ENCODE data around the gene PEX26. TPM values are rescaled to one million over a fixed set of nuclear protein-coding genes. Genes with fewer than 3 reads are reported as not detected.
"Not testable (repeated sequence)": the region's sequence is repeated elsewhere in the genome, so short reads cannot be mapped to it uniquely, and the experiment has no call there.

Gene PEX26
- total RNA-seq, 1 experiment from 2014 or later = 23.4 TPM

DNA sequence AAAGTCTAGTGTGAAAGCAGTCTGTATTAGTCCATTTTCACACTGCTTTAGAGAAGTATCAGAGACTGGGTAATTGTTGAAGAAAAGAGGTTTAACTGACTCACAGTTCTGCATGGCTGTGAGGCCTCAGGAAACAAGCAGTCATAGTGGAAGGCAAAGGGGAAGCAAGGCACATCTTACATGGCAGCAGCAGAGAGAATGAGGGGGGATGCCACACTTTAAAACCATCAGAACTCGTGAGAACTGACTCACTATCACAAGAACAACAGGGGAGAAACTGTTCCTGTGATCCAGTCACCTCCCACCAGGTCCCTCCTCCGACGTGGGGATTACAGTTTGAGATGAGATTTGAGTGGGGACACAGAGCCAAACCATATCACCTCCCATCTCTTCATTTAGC lies 19.0 kb downstream of the PEX26 start:
- no peak for DNase-seq (ENCODE audit: low spot score)

DNA sequence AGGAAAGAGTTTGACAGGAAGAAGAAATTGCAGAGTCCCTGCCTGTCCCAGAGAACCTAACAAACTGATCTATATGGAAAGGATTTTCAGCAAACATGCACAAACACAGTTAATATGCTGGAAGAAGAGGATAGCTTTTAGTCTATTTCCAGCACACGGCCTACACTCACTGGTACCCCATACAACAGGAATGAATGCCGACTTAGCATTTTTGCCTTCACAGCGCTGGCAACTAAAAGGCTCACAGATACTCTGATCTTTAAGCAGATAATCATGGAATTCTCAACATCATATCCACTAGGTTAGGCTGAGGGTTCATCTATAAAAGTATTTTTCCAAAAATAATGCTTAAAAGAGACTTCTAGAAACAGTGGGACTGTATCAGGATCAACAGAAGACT lies 23.0 kb downstream of the PEX26 start:
- no peak for DNase-seq (ENCODE audit: low spot score)

DNA sequence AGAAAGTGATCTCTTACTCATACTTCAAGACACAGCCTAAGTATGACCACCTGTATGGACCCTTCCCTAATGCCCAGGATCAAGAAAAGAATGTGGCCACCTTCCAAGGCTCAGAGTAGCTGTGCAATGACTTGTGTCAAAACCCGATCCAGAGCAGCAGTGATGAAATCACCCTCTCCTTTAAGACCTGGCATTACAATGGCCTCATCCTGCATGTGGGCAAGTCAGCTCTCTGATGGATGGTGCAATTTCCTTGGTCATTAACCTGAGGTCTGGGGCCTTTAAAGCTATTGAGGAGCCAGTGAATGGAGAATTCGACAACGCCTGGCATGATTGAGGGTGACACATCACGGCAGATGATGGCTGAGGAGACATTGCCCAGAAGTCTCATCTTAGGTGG lies 23.7 kb downstream of the PEX26 start:
- no peak for DNase-seq (ENCODE audit: low spot score)

DNA sequence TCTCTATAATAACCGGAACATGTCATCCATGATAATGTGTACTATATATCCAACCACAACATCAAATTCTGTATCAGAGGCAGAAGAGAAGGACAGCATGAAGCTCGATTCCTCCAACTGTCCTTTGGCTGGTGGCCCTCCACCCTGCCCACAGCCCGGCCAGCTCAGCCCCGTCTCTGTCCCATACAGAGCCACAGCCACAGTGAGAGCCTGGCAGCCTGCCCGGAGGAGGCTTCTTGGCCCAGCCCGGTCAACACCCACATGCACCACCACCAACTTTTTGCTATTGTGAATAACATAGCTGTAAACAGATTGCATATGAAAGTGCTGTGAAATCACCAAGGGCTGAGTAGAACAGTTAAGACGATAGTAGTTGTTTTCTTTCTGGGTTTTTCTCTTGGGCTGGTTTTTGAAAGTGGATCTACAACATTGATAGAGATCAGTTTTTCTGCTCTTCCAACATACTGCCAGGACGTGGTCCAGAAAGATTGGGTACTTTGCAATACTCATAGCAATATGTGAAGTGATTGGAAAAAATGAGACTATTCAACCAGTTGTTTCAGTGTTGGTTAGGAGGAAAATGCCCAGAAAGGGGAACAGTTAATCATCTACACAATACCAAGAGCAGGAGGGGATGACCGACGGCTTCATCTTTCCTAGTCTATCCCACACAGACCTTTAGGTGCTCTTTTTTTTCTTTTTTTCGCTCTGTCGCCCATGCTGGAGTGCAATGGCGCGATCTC lies 25.9 kb downstream of the PEX26 start:
- DNase-seq (ENCODE audit: low spot score) = no peak

DNA sequence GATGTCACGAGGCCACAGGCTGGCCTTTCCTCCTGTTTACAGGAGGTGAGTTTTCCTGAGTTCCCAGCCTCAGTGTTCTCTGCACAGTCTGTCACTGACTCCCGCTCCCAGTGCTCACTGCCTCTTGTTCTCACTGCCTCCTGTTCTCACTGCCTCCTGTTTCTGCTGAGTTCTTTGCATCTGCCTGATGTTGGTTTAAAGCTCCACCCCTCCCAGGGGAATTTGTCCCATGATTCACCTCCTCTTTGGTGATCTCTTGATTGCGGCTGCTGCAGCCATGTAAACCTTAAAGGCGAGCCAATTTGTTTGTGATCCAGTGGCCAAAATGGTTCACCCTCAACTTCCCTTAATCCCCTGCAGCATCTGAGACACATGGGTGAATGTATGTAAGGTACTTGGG lies 26.8 kb downstream of the PEX26 start:
- no peak for DNase-seq (ENCODE audit: low spot score)

DNA sequence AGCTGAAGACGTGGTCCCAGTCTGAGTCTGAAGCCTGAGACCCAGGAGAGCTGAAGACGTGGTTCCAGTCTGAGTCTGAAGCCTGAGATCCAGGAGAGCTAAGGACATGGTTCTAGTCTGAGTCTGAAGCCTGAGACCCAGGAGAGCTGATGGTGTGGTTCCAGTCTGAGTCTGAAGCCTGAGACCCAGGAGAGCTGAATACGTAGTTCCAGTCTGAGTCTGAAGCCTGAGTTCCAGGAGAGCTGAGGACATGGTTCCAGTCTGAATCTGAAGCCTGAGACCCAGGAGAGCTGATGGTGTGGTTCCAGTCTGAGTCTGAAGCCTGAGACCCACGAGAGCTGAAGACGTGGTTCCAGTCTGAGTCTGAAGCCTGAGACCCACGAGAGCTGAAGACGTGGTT lies 28.2 kb downstream of the PEX26 start:
- DNase-seq (ENCODE audit: low spot score) = not testable (repeated sequence)

DNA sequence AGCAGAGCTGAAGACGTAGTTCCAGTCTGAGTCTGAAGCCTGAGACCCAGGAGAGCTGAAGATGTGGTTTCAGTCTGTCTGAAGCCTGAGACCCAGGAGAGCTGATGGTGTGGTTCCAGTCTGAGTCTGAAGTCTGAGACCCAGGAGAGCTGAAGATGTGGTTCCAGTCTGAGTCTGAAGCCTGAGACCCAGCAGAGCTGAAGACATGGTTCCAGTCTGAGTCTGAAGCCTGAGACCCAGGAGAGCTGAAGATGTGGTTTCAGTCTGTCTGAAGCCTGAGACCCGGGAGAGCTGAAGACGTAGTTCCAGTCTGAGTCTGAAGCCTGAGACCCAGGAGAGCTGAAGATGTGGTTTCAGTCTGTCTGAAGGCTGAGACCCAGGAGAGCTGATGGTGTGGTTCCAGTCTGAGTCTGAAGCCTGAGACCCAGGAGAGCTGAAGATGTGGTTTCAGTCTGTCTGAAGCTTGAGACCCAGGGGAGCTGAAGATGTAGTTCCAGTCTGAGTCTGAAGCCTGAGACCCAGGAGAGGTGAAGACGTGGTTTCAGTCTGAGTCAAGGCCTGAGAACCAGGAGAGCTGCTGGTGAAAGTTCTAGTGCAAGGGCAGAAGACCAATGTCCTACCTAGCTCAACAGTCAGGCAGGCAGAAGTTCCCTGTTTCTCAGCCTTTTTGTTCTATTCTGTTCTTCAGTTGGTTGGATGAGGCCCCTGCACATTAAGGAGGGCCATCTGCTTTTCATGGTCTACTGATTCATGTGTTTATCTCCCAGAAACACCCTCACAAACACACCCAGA lies 29.0 kb downstream of the PEX26 start:
- not testable (repeated sequence) for DNase-seq (ENCODE audit: low spot score)

DNA sequence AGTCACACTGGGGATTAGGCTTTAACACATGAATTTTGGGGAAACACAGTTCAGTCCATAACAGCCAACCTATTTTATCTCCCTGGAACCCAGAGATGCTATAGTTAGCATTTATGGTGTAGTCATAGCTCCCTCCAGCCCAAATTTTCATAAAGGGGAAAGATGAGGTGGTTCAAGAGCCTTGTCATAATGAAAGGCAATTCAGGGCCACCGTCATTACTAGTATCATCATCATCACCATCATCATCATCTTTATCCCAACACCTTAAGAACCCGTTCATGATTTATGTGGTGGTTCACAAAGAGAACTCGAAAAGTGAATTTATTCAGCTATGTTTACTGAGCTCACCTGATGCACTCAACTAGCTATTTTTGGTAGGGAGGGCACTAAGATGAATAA lies 30.4 kb downstream of the PEX26 start:
- no peak for DNase-seq (ENCODE audit: low spot score)

DNA sequence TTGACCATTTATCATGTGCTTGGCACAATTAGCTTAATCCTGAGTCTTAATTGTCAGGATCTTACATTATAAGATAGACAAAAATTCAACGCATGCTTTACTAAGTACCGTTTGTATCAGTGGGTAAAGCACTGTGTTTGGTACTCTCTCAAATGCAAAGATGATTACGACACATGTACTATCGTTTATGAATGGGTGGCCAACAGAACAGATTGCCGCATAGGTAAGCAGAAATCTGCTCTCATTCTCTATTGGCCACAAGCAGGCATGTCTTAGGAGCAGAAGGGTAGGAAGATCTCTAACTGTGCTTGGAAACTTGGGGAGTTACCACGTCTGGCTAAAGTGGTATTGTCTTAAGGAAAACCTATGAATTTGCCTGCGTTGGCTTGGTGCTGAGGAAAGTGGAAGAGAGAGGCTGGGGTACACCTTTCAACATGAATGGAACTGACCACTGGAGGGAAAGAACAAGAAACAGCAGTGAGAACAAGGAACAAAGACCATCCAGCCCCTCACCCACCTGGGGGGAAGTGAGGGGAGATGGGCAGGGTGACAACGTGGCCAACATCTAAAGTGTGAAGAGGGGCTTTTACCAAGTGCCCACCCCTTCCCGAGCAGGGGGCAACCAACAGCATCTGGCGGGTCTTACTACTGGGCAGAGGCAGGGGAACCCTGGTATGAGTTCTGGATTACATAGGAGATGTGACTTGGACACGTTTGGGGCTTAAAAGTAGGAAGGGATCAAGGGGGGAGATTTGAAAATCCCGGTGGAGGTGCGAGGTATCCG lies 31.8 kb downstream of the PEX26 start:
- no peak for DNase-seq (ENCODE audit: low spot score)

DNA sequence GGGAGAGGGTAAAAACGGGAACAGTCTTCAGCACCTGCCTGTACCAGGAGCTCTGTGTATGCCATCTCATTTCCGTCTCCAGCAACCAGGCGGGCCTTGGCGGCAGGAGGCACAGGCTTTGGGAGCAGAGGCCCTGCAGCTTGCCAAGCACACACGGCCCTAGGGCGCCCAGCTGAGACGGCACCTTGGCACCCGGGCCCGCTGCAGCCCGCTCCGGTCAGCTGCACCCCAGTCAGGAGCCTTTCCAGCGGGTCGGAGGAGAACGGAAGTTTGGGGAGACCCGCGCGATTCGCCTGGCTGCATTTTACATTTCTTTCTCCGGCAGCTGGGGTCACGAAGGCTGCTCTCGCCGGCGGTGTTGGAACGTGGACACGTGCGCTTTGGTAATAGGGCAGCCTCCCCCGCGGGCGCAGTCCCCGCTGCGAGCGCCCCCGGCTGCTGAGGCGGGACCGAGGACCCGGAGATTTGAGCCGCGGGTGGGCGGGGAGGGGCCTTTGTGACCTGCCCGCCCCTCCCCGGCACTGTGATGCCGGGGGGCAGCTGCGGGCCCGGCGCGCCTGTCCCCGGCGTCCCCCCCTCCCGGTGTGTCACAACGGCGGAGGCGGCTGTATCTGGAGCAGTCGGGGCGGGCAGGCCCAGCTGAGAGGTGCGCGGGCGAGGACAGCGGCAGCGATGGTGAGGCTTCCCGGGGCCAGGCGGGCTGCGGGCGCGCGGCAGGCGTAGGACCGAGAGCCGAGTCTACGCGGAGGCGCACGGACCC lies 32.6 kb downstream of the PEX26 start, which contains the start of gene TUBA8:
TSS of gene TUBA8 (plus strand) at position 616 of the 760 bp plus-strand sequence. CDS start at position 673, 57 bp downstream.
- peak; percentile 12 for DNase-seq (ENCODE audit: low spot score)

DNA sequence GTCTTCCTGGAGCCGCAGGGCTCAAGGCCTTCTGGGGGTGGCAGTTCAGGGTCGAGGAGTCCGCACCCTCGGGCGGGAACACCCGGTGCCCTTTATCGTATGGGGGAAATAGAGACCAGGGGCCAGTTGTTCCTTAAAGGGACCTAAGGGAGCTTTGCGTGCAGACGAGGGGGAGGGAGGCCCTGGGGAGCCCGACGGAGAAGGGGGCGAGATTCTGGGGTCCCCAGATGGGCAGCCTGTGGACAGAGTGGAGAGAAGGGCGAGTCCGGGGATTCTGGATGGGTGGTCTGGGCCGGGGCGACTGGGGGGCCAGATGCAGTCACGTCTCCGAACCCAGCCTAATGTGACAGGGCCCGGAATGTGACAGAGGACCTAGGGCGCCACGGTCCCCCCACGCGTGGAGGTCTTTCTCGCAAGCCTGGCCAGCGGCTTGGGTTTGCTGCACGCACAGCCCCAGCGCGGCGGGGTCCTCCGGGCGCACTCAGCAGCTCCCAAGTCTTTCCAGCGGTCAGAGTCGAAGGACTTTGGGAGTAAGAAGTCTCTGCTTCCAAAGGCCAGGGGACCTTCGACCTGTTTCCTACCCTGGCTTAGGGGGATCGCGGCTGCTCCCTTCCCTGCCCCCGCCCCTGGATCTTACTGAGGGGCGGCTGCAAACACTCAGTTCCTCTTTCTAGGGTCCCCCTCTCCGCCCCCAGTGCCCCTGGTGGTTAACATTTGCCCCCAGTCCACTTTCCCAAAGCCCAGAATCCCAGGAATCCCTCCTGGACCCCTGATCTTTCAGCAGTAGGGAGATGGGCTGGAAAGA lies 33.4 kb downstream of the PEX26 start:
- DNase-seq (ENCODE audit: low spot score) = no peak

DNA sequence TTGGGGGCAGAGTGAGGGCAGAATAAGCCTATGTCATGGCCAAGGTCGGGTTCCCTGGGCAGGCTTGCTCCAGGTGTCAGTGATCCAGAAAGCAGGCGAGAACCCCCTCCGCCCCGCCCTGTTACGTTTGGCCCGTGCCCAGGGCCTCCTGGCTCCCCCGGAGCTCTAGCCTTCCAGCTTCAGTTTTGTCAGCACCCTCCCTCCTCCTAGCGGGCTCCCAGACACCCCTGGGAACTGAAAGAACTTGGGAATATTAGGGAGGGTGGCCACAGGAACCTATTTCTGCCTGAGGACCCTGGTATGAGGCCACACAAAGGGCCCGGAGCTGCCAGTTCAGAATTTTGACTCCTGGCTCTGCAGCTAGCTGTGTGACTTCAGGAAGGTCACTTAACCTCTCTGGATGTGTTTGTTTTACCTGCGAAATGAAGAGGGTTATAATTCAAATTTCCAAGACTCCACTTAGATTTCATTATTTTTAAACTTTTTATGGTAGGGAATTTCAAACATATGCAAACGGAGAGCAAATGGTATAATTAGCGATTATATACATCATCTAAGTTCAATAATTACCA lies 34.1 kb downstream of the PEX26 start:
- no peak for DNase-seq (ENCODE audit: low spot score)

DNA sequence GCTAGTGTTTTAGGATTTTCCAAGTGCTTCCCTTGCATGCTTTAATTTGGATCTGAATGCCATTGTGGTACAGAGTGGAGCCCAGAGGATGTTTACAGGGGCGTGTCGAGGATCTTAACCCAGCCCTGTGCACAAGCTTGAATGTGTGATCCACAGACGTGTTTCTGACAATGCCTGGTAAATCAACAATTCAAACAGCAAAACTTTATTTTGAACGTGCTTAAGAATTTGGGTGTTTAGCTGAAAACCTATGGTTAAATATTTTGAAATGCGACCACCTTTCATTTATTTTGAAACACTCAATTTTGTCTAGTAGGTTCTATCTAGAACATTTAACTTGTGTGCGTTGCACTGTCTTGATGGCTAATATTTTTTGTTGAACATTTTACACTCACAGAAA lies 34.6 kb downstream of the PEX26 start:
- DNase-seq (ENCODE audit: low spot score) = no peak

DNA sequence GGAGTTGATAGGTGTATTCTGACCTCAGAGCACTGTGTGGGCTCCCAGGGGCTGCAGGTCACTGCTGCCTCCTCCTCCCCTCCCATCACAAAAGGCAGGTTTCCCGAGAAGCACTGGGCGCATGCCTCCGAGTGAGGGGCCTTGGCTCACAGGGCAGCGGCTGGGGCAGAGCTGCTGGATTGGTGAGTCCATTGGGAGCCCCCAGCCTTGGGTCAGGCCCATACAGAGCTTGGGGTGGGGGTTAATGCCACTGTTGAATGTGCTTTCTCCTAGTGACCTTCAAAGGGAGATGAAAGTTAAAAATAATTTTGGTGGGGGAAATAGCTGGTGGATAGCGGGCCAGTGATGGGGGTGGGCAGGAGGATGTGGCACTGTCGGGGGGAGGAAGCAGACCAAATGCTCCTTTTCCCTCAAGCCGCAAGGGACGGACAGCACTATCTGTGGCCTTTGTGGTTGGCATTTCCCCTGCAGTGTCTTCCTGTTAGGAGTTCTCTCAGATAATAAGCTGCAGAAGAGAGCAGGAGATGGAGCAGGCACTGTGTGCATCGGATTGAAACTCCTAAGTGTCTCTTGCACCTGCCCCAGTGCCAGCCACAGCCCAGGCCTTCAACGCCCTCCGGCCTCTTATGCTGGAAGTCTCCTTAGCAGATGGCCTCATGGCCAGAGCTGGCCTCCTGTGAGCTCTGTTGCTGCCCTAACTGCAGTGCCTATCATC lies 36.0 kb downstream of the PEX26 start:
- no peak for DNase-seq (ENCODE audit: low spot score)

DNA sequence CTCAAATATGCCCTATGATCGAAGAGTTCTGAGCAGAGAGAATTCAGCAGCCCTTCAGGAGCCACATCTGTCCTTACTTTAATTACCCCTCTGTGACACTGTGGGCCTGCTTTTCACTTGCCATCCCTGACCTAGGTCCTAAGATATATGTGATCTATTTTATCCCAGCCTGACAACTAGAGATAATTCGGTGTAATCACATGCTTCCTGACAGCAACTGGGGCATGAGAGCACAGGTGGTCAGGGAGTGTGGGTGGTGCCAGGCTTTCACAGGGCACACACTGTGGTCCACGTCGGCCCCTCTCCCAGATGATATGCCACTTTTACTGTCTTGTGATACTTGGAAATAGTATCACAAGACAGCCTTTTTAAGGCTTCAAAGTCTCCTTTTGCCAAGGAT lies 36.7 kb downstream of the PEX26 start:
- no peak for DNase-seq (ENCODE audit: low spot score)

DNA sequence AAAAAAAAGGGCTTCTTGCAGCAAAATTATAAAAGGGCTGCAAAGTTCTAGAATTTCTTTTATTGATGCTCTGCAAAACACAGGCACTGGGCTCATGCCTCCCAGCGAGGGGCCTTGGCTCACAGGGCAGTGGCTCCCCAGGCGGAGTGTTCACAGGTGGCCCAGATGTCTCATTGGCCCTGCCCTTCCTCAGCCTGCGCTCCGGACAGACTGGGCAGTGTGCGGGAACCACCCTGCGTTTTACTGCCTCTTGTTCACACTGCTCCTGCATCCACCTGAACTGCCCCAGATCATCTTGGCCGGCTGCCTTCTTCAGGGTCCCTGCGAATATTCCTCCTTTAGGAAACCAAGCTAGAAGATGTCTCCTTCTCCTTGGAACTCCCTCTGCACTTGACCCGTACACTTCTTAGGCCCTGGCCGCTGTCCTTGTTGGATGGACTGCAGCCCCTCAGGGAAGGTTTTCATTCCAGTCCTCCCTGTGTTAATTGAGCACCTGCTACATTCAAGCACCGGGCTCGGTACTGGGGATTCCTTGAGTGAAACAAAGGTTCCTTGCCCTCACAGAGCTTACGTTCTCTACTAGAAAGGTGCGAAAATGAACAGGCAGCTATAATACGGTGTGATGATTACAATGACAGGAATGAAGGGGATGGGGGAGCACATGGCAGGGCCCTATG lies 37.3 kb downstream of the PEX26 start:
- DNase-seq (ENCODE audit: low spot score) = no peak

DNA sequence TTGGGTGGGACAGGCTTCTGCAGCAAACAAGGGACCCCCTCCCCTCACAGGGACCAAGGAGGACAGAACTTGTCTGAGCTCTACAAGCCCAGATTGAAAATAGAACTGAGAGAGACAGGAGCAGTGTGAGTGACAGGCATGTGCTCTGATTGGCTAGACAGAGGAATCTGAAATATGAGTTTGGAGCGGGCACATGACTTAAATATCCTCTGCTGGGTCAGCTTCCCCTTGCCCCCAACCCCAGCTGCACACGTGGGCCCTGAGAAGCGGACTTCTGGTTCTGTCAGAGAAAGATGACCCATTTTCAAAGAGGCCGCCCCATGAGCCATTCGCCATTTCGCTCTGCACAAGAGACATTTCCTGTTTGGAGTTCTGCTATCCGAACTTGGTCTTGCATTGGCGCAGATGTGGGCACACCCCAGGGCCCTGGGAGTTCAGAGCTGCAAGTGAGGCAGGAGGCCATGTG lies 38.1 kb downstream of the PEX26 start:
- DNase-seq (ENCODE audit: low spot score) = no peak

DNA sequence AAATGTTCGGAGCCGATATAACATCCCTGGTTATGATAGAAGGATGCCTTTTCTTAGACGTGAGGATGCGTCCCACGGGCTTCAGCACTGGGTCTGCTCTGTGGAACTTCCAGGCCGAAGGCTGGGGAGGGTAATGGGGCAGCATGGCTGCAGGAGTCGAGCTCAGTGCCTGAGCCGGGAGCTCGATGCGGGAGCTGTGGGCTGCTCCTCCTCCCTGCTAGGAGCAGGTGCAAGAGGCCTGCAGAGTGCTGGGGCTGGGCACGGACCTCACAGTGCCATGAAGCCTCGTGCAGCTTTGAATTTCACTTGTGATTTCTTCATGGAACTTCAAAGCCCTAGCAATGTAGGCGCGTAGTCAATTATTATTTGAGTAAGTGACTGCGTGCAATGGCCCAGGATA lies 38.8 kb downstream of the PEX26 start:
- no peak for DNase-seq (ENCODE audit: low spot score)

DNA sequence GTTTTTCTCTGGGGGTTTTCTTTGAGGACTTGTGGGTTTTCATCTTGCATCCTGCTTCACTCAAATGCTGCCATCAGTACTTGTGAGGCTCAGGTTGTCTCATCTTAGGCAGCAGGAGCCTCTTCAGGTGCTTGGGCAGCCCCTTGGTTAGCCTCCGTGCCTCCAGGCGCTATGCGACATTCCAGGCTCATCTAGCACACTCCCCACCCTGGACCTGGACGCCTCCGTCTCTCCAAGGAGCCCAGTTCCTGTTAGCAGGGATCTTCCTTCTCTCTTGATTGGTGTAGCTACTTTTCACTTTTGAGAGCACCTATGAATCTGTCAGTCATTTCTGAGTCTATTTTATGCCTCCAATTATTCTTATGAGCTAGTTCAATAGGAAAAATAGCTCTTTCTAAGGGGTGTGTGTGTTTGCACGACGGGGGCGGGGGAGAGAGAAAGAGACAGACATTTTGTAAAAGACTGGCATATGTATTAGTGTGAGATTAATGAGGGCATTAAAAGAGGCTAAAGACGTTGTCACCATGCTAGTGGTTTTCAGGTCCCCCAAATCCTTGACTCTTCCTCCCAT lies 40.6 kb downstream of the PEX26 start:
- DNase-seq (ENCODE audit: low spot score) = no peak
